ENCODE measurements around the gene PAK4. TPM values are rescaled to one million over a fixed set of nuclear protein-coding genes. Genes with fewer than 3 reads are reported as not detected.
"Not testable (repeated sequence)": the region's sequence is repeated elsewhere in the genome, so short reads cannot be mapped to it uniquely, and the experiment has no call there.

PAK4 gene
- total and polyA plus RNA-seq, 9 of the 15 experiments (the other 6 are each of a cell fraction or from before 2014, with no cell fraction given) = 0.21 to 33.5 (median 5.8) TPM

DNA sequence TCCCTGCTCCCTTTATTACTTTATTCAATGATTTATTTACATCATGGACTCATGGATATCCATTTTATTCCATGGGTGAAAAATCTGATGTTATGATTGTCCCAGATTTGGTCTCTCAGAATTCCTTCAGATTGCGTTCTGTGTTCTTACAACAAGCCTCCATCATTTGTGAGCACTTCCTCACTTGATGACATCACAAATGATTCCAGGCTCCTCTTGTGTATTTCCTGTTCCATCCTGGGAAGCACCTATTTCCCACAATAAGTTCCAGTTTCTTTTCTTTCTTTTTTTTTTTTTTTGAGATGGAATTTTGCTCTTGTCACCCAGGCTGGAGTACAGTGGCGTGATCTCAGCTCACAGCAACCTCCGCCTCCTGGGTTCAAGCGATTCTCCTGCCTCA lies 34.7 kb upstream of the PAK4 start:
- H3K4me3 ChIP-seq = no peak overlapping the region
- no peaks in the 10 kb centered on the region for H3K4me1 ChIP-seq (replicated peaks in 1 of 2; ENCODE audit: control insufficient read depth in 2 of 2, insufficient read depth in 2 of 2, low read length in 2 of 2)
- H2AFZ ChIP-seq (ENCODE audit: low read depth, low read length) = no peak overlapping the region
- intact Hi-C loops (cut with micrococcal nuclease) = no loop called here
- 0% methylated on average over 2 of the region's 4 CpGs for WGBS (ENCODE audit: insufficient coverage, low coverage, missing lambda C conversion rate)
- H4K20me1 ChIP-seq (replicated peaks; ENCODE audit: control insufficient read depth, insufficient read depth, low read length) = no peaks in the 10 kb centered on the region
- TF ChIP-seq ZNF143 (CRISPR knock-in tag; IDR thresholded peaks at IDR 0.05) (no peak), HNRNPL (IDR thresholded peaks at IDR 0.05; ENCODE audit: low read depth, low read length) (no peak), CXXC5 (CRISPR knock-in tag; IDR thresholded peaks at IDR 0.05) (no peak), NR2C2 (CRISPR knock-in tag; IDR thresholded peaks at IDR 0.05) (no peak), NR2C2 (tag; IDR thresholded peaks at IDR 0.05) (no peak), TCFL5 (CRISPR knock-in tag; conservative IDR thresholded peaks at IDR 0.05) (no peak), RBM39 (optimal IDR thresholded peaks at IDR 0.05; ENCODE audit: low read depth, low read length) (no peak), RBFOX2 (IDR thresholded peaks at IDR 0.05; ENCODE audit: low read depth, low read length) (no peak), NFXL1 (CRISPR knock-in tag; IDR thresholded peaks at IDR 0.05) (no peak), RUNX1 (IDR thresholded peaks at IDR 0.05; ENCODE audit: low read depth) (no peak), DPF2 (IDR thresholded peaks at IDR 0.05) (no peak)
- TF ChIP-seq, protein P1, sequence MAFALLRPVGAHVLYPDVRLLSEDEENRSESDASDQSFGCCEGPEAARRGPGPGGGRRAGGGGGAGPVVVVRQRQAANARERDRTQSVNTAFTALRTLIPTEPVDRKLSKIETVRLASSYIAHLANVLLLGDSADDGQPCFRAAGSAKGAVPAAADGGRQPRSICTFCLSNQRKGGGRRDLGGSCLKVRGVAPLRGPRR (CRISPR knock-in tag; IDR thresholded peaks at IDR 0.05) = no peak
- in situ Hi-C loops (cut with MboI) = no loop called here
- DNase-seq (ENCODE audit: extremely low read depth in 1 of 4, low spot score in 3 of 4) = no peak
- H3K79me2 ChIP-seq (ENCODE audit: control insufficient read depth, insufficient read depth, low read length) = no peaks in the 10 kb centered on the region
- H3K9me3 ChIP-seq (replicated peaks; ENCODE audit: control insufficient read depth, insufficient read depth, low read depth, low read length) = no peaks in the 10 kb centered on the region
- no peak overlapping the region for H3K4me2 ChIP-seq (ENCODE audit: insufficient read depth, low read length)
- no peak for ATAC-seq
- H3K9ac ChIP-seq (ENCODE audit: insufficient read depth in 1 of 2, low read depth in 2 of 2, low read length in 2 of 2) = no peak overlapping the region
- peaks cover 18 to 39% of the 10 kb centered on the region in 2 experiments; a peak in 4 of 5 replicates for H3K27me3 ChIP-seq (ENCODE audit: control insufficient read depth in 2 of 2, insufficient read depth in 2 of 2, low read length in 2 of 2)
- no peak overlapping the region for H3K27ac ChIP-seq (ENCODE audit: extremely low read depth, low read depth, low read length)
- H3K36me3 ChIP-seq (ENCODE audit: control insufficient read depth, insufficient read depth, low read length) = no peaks in the 10 kb centered on the region
- no peaks in the 10 kb centered on the region for H3K9me1 ChIP-seq (ENCODE audit: control insufficient read depth, insufficient read depth, low read length)
- FAIRE-seq = no peak
- POLR2A ChIA-PET = no interaction called here
- CTCF ChIA-PET (ENCODE audit: low intra/inter-chr PET ratio) = no interaction called here
- BruUV-seq (replicated peaks) = no TSS peak

DNA sequence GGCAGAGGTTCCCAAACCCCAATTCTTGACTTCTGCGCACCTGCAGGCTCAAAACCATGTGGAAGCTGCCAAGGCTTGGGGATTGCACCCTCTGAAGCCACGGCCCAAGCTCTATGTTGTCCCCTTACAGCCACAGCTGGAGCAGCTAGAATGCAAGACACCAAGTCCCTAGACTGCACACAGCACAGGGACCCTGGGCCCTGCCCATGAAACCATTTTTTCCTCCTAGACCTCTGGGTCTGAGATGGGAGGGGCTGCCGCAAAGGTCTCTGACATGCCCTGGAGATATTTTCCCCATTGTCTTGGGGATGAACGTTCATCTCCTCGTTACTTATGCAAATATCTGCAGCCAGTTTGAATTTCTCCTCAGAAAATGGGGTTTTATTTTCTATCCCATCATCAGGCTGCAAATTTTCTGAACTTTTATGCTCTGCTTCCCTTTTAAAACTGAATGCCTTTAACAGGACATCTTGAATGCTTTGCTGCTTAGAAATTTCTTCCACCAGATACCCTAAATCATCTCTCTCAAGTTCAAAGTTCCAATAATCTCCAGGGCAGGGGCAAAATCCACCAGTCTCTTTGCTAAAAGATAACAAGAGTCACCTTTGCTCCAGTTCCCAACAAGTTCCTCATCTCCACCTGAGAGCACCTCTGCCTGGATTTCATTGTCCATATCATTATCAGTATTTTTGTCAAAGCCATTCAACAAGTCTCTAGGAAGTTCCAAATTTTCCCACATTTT lies 29.6 kb upstream of the PAK4 start:
- not testable (repeated sequence) for FAIRE-seq

More for the DNA sequence above, 29.6 kb upstream of the PAK4 start:
- H3K36me3 ChIP-seq (ENCODE audit: control insufficient read depth, insufficient read depth, low read length); in situ Hi-C loops (cut with MboI); H3K9ac ChIP-seq (ENCODE audit: insufficient read depth in 1 of 2, low read depth in 2 of 2, low read length in 2 of 2); H3K4me2 ChIP-seq (ENCODE audit: insufficient read depth, low read length); intact Hi-C loops (cut with micrococcal nuclease); DNase-seq (ENCODE audit: extremely low read depth in 1 of 4, low spot score in 3 of 4); H3K9me3 ChIP-seq (replicated peaks; ENCODE audit: control insufficient read depth, insufficient read depth, low read depth, low read length); H3K4me3 ChIP-seq; H3K4me1 ChIP-seq (replicated peaks in 1 of 2; ENCODE audit: control insufficient read depth in 2 of 2, insufficient read depth in 2 of 2, low read length in 2 of 2); POLR2A ChIA-PET; H4K20me1 ChIP-seq (replicated peaks; ENCODE audit: control insufficient read depth, insufficient read depth, low read length); ATAC-seq; BruUV-seq (replicated peaks); H3K27ac ChIP-seq (ENCODE audit: extremely low read depth, low read depth, low read length); H3K9me1 ChIP-seq (ENCODE audit: control insufficient read depth, insufficient read depth, low read length); H2AFZ ChIP-seq (ENCODE audit: low read depth, low read length); H3K79me2 ChIP-seq (ENCODE audit: control insufficient read depth, insufficient read depth, low read length): not testable (repeated sequence)
- CTCF ChIA-PET (ENCODE audit: low intra/inter-chr PET ratio) = interaction anchor here (0.7 kb wide), 1 partner anchor 58 kb away, joined by 4 read pairs; no protein-coding TSS in a partner anchor
- WGBS (ENCODE audit: insufficient coverage, low coverage, missing lambda C conversion rate) = 6% methylated on average over 4 of the region's 5 CpGs
- peaks cover 16 to 27% of the 10 kb centered on the region in 2 experiments; a peak in 4 of 5 replicates for H3K27me3 ChIP-seq (ENCODE audit: control insufficient read depth in 2 of 2, insufficient read depth in 2 of 2, low read length in 2 of 2)
